HG02938 (cell line): ENCODE measurements around the gene GLYR1.

ENCODE experiments used
- ATAC-seq: cut with Tn5 transposase; IDR thresholded peaks from one replicate; pipeline ENCODE4 v1.9.1; 2021; ENCODE audit warnings: mild to moderate bottlenecking, moderate library complexity; ENCODE audit not compliant: unreplicated experiment

GLYR1 gene

GRCh38 chr16:4852221-4852872 is 5.3 kb upstream of the GLYR1 start:
- ATAC-seq = no peak

GRCh38 chr16:4850211-4850610 is 3.1 kb upstream of the GLYR1 start:
- no peak for ATAC-seq

GRCh38 chr16:4847774-4848587 is 893 bp upstream of the GLYR1 start:
- ATAC-seq = peak; percentile 21

- peak; percentile 25 for ATAC-seq
These were observed 586 bp downstream of the GLYR1 start for GRCh38 chr16:4846503-4846900.

GRCh38 chr16:4840984-4841383 is 6.1 kb downstream of the GLYR1 start:
- no peak for ATAC-seq

GRCh38 chr16:4839942-4840341 is 7.1 kb downstream of the GLYR1 start:
- no peak for ATAC-seq

- ATAC-seq = no peak
These were observed 9.2 kb downstream of the GLYR1 start for GRCh38 chr16:4837733-4838501.

- ATAC-seq = no peak
These were observed 10.4 kb downstream of the GLYR1 start for GRCh38 chr16:4836727-4837126.

- no peak for ATAC-seq
These were observed 13.5 kb downstream of the GLYR1 start for GRCh38 chr16:4833584-4833983.

- ATAC-seq = no peak
These were observed 14.3 kb downstream of the GLYR1 start for GRCh38 chr16:4832698-4833343.

GRCh38 chr16:4831616-4832015 is 15.5 kb downstream of the GLYR1 start:
- ATAC-seq = no peak

- ATAC-seq = no peak
These were observed 16.7 kb downstream of the GLYR1 start for GRCh38 chr16:4830408-4830807.

GRCh38 chr16:4828567-4829321 is 18.3 kb downstream of the GLYR1 start:
- no peak for ATAC-seq

- no peak for ATAC-seq
These were observed 20.1 kb downstream of the GLYR1 start for GRCh38 chr16:4826980-4827379.

GRCh38 chr16:4826526-4826925 is 20.6 kb downstream of the GLYR1 start:
- no peak for ATAC-seq

GRCh38 chr16:4825196-4825595 is 21.9 kb downstream of the GLYR1 start:
- no peak for ATAC-seq

GRCh38 chr16:4820652-4821051 is 26.4 kb downstream of the GLYR1 start:
- ATAC-seq = no peak

GRCh38 chr16:4814542-4815173 is 32.4 kb downstream of the GLYR1 start:
- ATAC-seq = no peak

- ATAC-seq = no peak
These were observed 33.0 kb downstream of the GLYR1 start for GRCh38 chr16:4814046-4814445.
